ENCODE results near the gene CCDC167.

GRCh38 chr6:37520926-37521325 lies 21.2 kb upstream of the CCDC167 start:
- TF ChIP-seq EP300 (IDR thresholded peaks at IDR 0.05; ENCODE audit: borderline replicate concordance) (no peak), REST (IDR thresholded peaks at IDR 0.05; ENCODE audit: low read depth) (no peak)

Data from Ishikawa (cell line).